ENCODE results near the gene CDH2.

The CDH2 gene

DNA sequence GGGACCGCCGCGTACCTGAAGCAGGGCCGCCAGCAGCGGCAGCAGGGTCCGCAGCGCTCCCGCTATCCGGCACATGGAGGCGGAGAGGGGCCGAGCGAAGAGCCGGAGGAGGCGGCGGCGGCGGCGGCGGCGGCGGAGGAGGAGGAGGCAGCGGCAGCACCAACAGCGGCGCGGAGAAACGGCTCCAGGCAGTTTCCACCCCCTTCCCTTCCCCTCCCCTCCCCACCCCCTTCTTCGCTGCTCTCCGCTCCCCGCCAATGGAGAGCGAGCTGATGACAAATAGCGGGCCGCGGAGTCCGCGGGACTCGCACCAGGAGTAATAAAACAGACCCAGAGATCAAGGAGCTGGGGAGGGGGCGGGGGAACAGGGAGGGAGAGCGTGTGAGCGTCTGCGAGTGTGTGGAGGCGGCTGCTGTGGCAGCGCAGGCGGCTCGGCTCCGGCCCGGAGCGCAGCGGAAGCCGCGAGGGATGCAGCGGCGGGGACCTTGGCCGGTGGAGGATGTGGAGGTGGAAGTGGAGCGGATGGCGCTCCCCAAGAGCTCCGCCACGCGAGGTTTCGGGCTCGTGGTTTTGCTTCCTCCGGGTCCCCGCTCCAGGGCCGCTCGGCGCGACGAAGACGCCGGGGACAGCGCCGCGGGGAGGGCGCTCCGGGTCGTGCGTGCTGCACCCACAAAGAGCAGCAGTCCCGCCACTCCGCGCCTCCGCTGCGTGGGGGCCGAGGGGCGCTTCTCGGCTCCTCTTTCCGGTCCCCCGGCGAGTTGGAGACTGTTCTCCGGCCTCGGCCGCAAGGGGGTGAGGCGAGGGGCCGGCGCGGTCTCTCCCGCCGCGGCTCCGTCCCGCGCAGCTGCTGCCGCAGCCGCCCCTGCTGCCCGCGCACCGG lies at the start of gene CDH2:
Gene CDH2, minus strand, starts transcription at position 183 of the 880 bp plus-strand sequence. Its CDS starts 108 bp downstream, at position 75.
- peak; percentile 71 for DNase-seq

DNA sequence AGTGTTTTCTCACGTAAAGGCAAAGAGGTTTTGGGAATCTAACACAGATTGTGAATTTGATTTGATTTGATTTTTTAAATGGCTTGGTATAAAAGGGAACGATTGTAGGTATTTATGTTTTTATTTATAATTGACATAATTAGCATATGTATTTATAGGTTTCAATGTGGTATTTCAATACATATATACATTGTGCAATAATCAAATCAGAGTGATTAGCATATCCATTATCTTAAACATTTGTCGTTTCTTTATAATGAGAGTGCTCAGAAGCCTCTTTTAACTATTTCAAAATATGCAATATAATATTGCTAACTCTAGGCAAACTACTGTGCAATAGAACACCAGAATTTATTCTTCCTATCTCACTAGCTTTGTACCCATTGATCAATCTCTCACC lies 35.1 kb upstream of the CDH2 start:
- no peak for DNase-seq

DNA sequence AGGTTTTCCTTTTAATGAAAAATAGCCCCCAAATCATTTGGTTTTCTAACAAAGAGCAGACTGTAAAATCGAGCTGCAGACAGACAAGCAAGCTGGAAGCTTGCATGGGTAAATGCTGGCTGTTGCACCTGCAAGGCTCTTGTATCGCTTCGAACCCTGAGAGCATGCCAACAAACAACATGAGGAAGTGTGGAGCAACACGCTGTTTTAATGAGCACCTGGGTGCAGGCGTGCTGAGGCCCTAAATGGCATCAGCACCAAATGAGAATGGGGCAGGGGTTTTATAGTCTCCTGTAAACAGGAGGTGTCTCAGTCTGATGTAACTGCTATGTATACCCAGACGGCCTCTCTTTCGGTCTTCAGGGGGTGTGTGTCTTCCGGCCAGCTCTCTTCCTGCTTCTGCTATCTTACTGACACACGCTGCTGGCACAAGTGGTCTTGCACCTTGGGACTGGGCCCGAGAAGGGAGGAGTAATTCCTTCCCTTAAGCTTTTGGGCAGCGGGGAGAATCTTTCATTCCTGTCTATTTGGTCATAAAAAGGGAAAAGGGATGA lies 31.9 kb upstream of the CDH2 start:
- no peak for DNase-seq

DNA sequence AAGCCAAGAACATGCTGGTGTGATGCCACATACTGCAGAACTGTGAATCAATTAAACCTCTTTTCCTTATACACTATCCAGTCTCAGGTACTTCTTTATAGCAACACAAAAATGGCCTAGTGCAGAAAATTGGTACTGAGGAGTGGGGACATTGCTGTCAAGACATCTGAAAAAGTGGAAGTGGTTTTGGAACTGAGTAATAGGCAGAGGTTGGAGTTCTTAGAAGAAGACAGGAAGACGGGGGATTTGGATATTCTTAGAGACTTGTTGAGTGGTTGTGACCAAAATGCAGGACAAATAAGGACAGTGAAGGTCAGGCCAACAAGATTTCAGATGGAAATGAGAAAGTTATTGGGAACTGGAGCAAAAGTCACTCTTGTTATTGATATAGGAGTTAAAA lies 31.3 kb upstream of the CDH2 start:
- no peak for DNase-seq

DNA sequence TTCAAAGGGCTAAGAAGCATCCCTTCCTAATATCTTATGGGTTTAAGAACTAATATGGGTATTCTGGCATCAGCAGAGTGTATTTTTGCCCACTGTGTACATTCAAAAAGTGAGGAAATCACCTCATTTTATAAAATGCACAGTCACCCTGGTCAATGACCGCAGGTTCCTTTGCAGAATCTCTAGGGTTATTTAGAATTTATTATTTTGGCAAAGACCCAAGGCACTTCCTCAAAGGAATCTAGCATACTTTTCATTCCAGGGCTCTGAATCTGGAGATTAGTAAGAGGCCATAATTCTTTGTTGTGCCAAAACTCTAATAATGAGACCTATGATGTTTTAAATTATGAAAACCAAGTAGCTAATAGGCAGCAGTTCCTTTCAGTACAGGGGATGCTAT lies 27.2 kb upstream of the CDH2 start:
- no peak for DNase-seq

DNA sequence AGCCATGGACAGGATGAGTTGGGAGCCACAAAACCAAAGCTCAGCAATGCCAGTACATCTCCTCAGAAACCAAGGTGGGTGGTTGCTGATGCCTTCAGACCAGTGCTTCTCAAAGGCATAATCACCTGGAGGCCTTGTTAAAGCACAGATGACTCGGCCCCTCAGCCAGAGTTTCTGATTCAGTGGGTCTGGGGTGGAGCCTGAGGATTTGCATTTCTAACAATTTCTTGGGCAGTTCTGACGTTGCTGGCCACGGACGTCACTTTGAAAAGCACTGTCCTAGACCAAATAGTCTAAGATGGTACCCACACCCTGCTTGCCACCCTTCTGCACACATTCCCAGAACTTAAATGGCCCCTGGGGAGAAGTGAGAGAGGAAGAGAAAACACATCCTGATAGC lies 24.1 kb upstream of the CDH2 start:
- no peak for DNase-seq

DNA sequence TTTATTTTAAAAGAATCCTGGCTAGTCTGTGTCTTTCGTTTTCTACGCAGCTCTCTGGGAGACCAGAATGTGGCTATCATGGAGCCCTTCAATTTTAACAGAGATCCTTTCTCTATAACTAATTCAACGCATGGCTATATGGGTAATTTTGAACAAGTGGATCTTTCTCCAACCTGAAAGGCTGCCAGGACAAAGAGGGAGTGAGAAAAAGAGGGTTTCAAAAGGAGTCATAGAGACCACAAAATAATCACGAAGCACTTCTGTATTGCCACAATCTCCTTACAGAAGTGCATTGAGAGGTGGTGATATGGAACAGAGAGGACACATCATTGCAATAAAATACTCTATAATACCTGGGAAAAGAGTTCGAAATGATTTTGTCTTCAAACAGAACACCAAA lies 21.7 kb upstream of the CDH2 start:
- no peak for DNase-seq

DNA sequence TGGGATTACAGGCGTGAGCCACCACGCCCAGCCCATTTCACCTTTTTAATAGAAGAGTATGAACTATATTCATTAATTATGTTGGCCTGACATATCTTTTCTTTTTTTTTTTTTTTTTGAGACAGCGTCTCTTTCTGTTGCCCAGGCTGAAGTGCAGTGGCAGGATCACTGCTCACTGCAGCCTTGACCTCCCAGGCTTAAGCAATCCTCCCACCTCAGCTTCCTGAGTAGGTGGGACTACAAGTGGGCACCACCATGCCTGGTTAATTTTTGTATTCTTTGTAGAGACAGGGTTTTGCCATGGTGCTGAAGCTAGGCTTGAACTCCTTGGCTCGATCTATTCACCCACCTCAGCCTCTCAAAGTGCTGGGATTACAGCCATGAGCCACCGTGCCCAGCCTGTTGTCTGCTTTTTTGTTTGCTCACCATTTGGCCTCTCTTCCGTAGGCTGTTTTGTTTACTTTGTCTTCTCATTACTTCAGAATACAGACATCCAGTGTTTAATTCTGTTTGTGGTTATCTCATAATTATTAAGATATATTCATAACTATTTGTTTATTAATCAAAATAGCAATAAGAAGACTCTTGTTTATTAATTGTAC lies 16.3 kb upstream of the CDH2 start:
- DNase-seq = no peak

DNA sequence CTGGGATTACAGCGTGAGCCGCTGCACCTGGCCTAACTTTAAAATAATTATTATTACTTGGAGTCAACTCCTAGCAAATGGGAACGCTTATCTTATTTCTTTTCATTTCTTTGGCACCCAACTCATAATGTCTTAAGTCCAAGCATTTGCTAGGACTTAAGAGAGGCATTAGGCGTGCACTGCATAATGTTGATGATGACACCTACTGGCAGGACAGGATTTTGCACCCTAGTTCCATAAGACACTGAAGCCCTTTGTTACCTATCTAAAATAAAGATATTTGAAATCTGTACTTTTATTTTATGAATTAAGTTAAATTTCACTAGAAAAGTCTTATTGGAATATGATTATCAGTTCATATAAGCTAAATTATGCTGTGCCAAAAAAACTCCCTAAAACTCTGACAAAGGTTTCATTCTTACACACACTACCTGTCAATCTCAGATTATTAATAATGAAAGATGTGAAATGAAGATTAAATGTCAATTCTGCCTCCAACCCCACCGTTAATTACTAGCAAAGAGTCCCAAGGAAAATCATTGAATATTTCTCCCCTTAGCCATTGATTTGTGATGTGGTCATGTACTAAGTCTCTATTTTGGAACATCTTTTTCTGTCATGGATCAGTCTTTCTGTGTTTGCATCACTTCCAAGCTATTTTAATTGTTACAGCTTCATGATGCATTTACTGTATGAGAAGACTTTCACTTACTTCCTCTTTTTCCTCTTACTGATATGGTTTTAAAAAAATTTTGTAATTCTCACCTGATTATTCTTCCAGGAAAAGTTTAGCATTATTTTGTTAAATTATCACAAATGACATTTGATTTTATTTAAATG lies 12.7 kb upstream of the CDH2 start:
- DNase-seq = no peak

DNA sequence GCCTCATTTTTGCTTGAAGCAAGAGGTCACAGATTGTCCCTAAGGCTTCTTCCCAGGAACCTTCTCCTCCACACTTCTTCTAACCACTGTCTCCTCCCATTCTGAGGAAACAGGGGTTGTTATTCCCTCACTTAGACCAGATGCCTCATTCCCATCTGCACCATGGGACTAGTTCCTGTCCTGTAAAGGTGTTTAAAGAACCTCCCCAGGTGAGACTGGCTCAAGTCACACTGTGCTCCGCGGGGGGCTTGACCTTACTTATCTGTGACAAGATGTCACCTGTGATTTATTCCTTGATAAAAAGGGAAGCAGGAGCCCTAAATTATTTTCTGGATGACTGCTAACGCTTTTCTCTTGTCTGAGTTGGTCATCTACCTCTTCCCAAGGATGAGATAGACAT lies 8.2 kb upstream of the CDH2 start:
- no peak for DNase-seq

DNA sequence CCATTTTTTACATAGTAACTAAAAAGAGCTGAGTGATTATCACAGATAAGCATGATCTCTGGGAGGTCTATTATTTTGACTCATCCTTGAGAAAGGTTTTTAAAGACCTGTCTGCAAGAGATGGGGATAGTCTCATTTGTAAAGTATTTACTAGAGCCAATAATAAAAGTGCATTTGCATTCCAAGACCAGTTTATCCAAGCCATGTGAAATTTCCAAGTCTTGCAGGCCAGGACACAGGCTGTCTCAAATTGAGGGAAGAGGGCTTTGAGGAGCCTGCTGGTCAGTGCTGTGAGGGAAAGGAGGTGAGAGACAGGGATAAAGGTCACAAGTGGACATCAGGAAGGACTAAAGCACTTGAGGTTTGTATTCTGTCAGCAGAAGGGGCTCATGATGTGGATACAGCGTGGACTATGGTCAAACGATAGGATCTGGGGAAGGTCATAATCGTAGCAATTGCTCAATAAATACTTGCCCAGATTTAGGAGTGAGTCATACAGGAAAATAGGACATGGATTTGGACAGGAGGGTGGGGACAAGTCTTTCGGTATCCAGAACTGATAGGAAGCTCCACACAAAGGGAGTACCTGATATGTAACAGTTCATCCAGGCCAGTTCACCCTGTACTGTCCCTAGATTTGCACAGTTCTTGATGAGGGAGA lies 6.6 kb upstream of the CDH2 start:
- no peak for DNase-seq

DNA sequence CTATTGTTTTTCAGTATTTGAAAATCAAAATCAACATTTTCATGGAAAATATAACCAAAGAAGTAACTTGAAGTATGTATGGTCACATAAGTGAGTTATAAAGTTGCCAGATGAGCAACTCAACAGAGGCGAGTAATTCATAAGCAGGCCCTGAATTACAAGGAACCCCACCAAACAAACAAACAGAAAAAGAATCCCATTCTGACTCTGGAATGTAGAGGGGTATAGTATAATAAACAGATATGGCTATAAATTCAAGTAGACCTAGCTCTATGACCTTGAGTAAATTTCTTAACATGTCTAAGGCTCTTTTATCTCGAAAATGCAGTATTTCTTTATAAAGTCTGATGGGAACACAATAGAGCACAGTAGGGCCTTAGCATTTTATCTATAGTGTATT lies 4.7 kb upstream of the CDH2 start:
- no peak for DNase-seq

DNA sequence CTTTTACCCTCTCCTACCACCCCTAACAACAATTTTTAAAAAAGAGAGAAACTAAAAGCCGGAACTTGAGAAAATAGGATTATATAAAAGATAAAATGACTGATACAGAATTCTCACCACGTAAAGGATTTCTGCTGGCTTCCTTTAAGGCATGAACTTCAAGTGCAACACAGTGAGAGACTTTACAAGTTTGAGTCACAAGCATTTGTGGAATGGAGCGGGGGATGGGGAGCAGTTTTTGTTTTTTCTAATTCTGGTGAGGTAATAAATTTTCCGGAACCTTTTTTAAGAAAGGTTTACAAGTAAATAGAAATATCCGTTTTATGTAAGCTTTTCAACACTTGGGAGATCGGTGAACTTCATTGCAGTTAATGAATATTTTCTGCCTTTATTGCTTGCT lies 1.8 kb upstream of the CDH2 start:
- DNase-seq = no peak

DNA sequence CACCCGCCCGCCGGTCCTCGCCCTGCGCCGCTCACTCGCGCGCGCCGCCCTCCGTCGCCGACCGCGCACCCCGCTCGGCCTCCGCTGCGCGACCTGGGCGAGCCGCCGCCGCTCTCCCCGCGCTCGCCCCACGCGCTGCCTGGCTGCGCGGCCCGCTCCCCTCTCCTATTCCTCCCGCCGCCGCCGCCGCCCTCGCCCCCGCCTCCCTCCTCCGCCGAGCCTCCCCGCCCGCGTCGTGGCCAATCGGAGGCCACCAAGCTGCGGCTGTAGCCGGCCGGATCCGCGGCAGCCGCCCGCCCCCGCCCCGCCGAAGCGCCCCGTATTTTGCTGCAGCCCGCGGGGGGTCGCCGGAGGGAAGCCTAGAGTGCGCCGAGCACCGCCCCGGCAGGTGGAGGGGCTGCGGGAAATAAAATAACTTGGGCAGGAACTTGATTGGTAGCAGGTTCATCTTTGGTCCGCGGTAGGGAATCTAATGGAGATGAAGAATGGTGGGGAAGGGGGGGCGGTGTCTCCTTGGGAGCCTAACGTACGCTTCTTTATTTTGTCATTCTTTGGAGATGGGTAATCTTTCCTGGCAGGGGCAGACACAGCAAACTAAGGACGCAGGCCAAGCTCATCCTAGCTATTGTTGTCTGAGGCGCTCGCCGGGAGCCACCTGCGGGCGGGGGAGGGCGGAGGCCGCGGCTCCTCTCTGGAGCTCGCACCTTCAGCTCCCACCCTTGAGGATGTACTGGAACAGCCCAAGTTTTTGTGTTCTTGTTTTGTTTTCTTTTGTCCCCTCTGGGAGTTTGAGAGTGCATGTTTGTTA lies 1.1 kb upstream of the CDH2 start:
- peak; percentile 62 for DNase-seq

DNA sequence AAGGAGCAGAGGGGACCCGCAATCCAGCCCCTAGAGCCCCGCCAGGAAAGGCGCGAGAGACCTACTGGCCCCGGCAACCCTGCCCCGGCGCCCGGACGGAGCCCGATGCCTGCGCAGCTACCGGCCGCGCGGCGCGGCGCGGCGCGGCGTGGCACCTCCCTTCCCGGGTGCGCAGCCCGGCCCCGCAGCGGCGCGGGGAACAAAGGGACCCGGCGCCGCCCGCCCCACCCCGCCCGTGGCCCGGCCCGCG lies 307 bp downstream of the CDH2 start:
- DNase-seq = no peak

DNA sequence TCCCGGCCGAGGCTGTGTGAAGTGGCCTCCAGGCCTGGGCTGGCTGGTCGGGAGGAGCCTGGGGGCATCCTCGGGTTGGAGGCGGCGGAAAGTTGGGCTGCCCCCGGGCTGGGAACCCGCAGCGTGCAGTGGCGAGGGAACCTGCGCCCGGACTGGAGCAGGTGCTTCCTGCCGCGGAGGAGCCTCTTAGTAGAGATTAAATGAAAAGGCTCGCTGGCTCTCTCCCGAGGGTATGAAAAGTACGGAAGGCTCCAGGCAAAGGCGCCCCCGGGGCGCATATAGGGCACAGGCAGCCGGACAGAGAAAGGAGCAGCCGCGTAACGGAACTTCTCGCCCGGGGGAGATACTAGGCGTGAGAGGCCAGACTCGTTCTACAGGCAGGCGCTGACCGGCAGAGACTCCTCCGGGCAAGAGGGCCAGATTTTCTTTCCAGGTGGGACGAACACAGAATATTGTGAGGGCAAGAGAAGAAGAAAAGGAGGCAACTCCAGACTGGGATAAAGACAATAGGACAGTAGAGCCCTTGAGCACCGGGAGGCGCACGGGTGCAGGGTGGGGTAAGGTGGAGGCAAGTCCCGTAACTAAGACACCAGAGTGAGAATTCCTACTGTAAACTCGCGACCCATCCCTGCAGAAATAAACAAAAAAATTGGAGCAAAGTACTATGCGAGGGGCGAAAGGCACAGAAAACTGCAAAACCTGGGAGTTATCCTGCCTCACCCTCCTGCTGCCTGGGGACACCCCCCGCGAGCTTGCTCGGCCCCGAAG lies 816 bp downstream of the CDH2 start:
- no peak for DNase-seq

DNA sequence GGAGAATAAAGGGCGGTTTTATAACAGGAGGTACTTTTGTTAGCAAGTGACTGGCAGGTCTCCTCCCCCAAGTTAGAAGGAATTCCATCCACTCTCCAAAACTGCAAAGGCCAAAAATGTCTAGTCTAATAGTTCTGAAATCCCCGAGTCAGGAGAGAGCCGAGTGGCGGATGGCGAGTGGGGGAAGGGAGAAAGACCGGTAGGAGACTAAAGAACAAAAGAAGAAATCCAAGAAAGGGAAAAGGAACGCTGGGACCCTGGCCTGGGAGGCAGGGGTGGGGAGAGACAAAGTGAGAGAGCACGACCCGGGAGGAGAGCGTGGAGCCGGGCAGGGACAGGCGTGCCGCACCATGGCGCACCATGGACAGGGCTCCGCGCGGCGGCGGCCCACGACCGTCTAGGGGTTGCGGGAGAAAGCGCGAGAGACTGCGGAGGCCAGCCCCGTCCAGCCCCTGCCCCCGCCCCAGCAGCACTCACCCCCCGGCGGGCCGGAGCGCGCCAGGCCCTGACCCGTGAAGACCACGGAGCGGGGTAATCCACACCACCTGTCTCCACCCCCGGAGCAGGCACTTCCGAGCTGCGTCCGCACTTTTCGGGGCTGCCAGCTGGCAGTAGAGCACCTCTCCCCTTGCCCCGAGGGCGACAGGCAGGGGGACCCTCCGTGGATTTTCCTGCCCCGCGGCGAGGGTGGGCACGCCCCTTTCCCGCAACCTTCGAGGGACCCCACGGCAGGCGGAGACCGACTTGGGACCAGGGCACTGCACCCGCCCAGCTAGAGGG lies 1.6 kb downstream of the CDH2 start:
- DNase-seq = no peak

DNA sequence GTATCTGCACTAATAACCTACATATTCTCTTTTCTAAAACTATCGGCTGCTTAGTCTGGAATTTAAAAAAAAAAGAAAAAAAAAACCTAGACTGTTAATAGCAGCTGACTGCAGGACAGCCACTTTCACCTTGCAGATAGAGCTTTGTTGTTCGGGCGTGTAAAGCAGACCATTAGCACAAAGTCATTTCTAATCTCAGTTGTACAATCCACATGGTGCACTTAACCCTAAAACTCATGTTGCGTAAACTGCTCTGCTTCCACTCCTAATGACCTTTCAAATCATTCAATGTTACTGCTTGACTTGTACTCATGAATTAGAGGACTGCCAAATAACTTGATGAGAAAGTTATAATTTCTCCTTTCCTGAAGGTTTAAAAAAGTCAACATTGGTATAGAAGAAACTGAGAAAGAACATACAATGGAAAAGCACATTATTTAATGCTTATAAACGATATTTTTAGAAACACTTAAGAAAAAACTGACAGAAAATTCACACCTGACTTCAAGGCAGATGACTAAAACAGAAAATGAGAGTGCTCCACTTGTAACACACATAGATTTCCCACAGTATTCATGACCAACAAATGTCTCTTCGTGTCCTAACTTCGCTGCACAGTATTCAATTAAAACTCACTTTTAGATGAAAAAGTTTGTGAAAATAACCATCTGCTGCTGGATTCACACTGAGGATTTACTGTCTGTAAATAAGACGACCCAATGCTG lies 2.6 kb downstream of the CDH2 start:
- no peak for DNase-seq

DNA sequence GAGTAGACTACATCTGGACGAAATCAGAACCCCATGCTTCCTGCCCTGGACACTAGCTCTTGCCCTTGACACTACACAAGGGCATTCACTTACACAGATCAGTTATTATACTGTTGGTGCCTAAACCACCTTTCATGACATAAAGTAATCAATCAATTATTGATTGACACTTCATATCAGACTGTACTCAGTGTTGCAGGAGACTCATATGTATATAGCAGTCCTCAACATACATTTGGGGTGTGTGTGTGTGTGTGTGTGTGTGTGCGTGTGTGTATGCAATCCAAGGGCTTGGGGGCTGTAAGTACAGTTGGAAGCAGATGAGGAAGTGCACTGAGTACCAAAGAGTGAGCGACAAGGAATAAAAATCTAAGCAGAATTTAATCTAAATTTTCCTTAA lies 5.1 kb downstream of the CDH2 start:
- DNase-seq = no peak

DNA sequence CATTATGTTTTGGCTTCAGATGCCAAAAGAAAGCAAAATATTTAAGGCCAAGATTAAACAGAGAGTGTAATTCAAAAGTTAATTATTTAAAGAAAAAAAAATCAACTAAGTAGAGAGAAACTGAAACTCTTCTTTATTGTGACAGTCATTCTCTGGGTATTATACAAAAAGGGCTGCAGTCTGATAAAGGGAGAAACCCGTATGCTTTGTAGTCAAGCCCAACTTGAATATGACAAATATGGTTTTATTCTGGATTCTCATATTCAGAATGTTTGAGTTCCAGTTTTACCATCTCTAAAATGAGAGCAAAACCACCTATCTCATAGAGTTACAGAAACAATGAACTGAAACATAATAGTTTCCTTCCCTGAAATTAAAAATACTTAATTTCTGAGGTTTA lies 8.2 kb downstream of the CDH2 start:
- DNase-seq = no peak
